Panc1 (cell line): Measurements from ENCODE around the gene TMEM126B. TPM values are rescaled to one million over a fixed set of nuclear protein-coding genes. Genes with fewer than 3 reads are reported as not detected.
A peak's percentile ranks its signal among the peaks of the same experiment; 100 is the strongest.
"Not testable (repeated sequence)": the region's sequence is repeated elsewhere in the genome, so short reads cannot be mapped to it uniquely, and the experiment has no call there.

ENCODE experiments used
- ATAC-seq: fragments of 200-7000 bp; cut with Tn5 transposase; 2 replicates; pipeline ENCODE4 v1.9.1; 2020; ENCODE audit warnings: mild to moderate bottlenecking, moderate library complexity
- BruUV-seq: library from RNA; stranded (reverse); fragments of 400-500 nt; replicated peaks from 2 replicates; lab custom pipeline; 2021; lab: Mats Ljungman, UMichigan
- CTCF ChIA-PET: fragments of 300-600 bp; sonication (Branson Sonifier 250); formaldehyde crosslinking; loops from one replicate; lab custom pipeline; 2022; ENCODE audit warnings: antibody characterized with exemption; lab: Charles Lee
- POLR2A ChIA-PET: fragments of 300-600 bp; sonication (Branson Sonifier 250); formaldehyde crosslinking; loops from one replicate; lab custom pipeline; 2022; ENCODE audit warnings: antibody characterized with exemption; lab: Charles Lee
- DNase-seq: peaks from one replicate; pipeline ENCODE4 v3.0.0-alpha.2; 2010; ENCODE audit warnings: low read depth, low spot score
- H3K27ac ChIP-seq: 2 replicates; pipeline ENCODE4 v1.5.1; 2011; ENCODE audit warnings: mild to moderate bottlenecking, low read length, inconsistent platforms
- H3K27me3 ChIP-seq: fragments of 200-500 bp; sonication (Bioruptor generic); 2 replicates; pipeline ENCODE4 v1.6.0; 2014; ENCODE audit warnings: low read length, inconsistent platforms; ENCODE audit not compliant: control insufficient read depth, insufficient read depth
- H3K36me3 ChIP-seq: fragments of 200-500 bp; sonication (Bioruptor generic); 2 replicates; pipeline ENCODE4 v1.5.1; 2014; ENCODE audit warnings: inconsistent platforms, mild to moderate bottlenecking, low read length, moderate library complexity; ENCODE audit not compliant: control insufficient read depth, insufficient read depth
- H3K4me1 ChIP-seq: 2 replicates; pipeline ENCODE4 v1.5.1; 2011; ENCODE audit warnings: inconsistent platforms, mild to moderate bottlenecking, low read length, moderate library complexity; ENCODE audit not compliant: control insufficient read depth, insufficient read depth
- H3K4me3 ChIP-seq, 2 experiments: 2 replicates each; pipeline ENCODE4 v1.5.1; 2011 to 2012; ENCODE audit warnings: low read depth in 2 of 2, low read length in 2 of 2, mild to moderate bottlenecking in 2 of 2, inconsistent platforms in 1 of 2, moderate library complexity in 1 of 2
- H3K9me3 ChIP-seq: fragments of 200-500 bp; sonication (Bioruptor generic); 2 replicates; pipeline ENCODE4 v1.5.1; 2014; ENCODE audit warnings: low read depth, mild to moderate bottlenecking, inconsistent platforms, low read length, moderate library complexity; ENCODE audit not compliant: control insufficient read depth, insufficient read depth
- CTCF ChIP-seq: fragments of 450-650 bp; IDR thresholded peaks from 2 replicates; pipeline ENCODE4 v1.5.1; 2017; ENCODE audit warnings: mild to moderate bottlenecking
- POLR2AphosphoS5 ChIP-seq: IDR thresholded peaks from 2 replicates; pipeline ENCODE4 v1.6.1; 2012; ENCODE audit warnings: mild to moderate bottlenecking, low read depth, low read length, moderate library complexity
- REST ChIP-seq, 2 experiments: IDR thresholded peaks; 2 replicates each; pipeline ENCODE4 v1.6.1; 2011 to 2012; ENCODE audit warnings: low read depth in 2 of 2, control low read depth in 1 of 2, low read length in 1 of 2, mild to moderate bottlenecking in 1 of 2, moderate library complexity in 1 of 2; ENCODE audit not compliant: insufficient read depth in 1 of 2
- SIN3A ChIP-seq: IDR thresholded peaks from 2 replicates; pipeline ENCODE4 v1.6.1; 2012; ENCODE audit warnings: low read depth, mild to moderate bottlenecking, low read length, moderate library complexity, borderline replicate concordance; ENCODE audit not compliant: insufficient read depth
- TCF7L2 ChIP-seq: IDR thresholded peaks from 2 replicates; pipeline ENCODE4 v1.6.1; 2011; ENCODE audit warnings: mild to moderate bottlenecking, low read depth, low read length, inconsistent platforms
- in situ Hi-C: cut with HindIII; loops from 2 replicates; pipeline ENCODE4 v1.10.0; 2016; ENCODE audit warnings: low sequenced_read_pairs, low pct_unique_long_range_greater_than_20kb
- intact Hi-C: fragments of 100-400 bp; cut with micrococcal nuclease; formaldehyde crosslinking; loops from one replicate; pipeline ENCODE4 v1.10.0; 2022; ENCODE audit not compliant: unreplicated experiment
- total RNA-seq: library from RNA; stranded (reverse); gene quantifications from one replicate; pipeline ENCODE4 v1.2.1, GENCODE V29; 2021; ENCODE audit not compliant: unreplicated experiment

TMEM126B gene
- total RNA-seq, 1 experiment from 2014 or later: 106 TPM

GRCh38 chr11:85666687-85667086 is 38.3 kb downstream of the TMEM126B start:
- Histone ChIP-seq H3K36me3 (peaks cover 4% of the 10 kb centered on the region), H3K27ac (peak overlapping the region; percentile 60; the same call in 1 of the 2 replicates), H3K9me3 (no peaks in the 10 kb centered on the region), H3K4me3 (no peak overlapping the region), H3K27me3 (no peaks in the 10 kb centered on the region), H3K4me1 (peaks cover 16% of the 10 kb centered on the region)
- ChIA-PET POLR2A (no interaction called here), CTCF (interaction anchor here (0.5 kb wide), 1 partner anchor 26 kb away, joined by 3 read pairs; no protein-coding TSS in a partner anchor)
- no TSS peak for BruUV-seq
- DNase-seq: no peak
- no peak for TF ChIP-seq REST (IDR thresholded peaks at IDR 0.05; ENCODE audit: insufficient read depth in 1 of 2, low read depth in 2 of 2, low read length in 1 of 2)
- no peak for TF ChIP-seq POLR2AphosphoS5
- no peak for TF ChIP-seq SIN3A
- TF ChIP-seq TCF7L2: no peak
- no peak for TF ChIP-seq CTCF
- in situ Hi-C loops (no loop called here), intact Hi-C loops (no loop called here)
- no peak for ATAC-seq

GRCh38 chr11:85668157-85668556 is 39.8 kb downstream of the TMEM126B start:
- no peaks in the 10 kb centered on the region; the same call in 1 of the 2 replicates for H3K36me3 ChIP-seq
- ATAC-seq (no peak), DNase-seq (no peak)
- ChIA-PET CTCF (no interaction called here), POLR2A (no interaction called here)
- no peak overlapping the region for H3K4me3 ChIP-seq
- intact Hi-C loops (no loop called here), in situ Hi-C loops (no loop called here)
- H3K9me3 ChIP-seq: no peaks in the 10 kb centered on the region
- no peaks in the 10 kb centered on the region for H3K27me3 ChIP-seq
- no TSS peak for BruUV-seq
- no peak for TF ChIP-seq SIN3A
- no peak for TF ChIP-seq REST (IDR thresholded peaks at IDR 0.05; ENCODE audit: insufficient read depth in 1 of 2, low read depth in 2 of 2, low read length in 1 of 2)
- no peak for TF ChIP-seq TCF7L2
- TF ChIP-seq CTCF: no peak
- no peak for TF ChIP-seq POLR2AphosphoS5
- H3K4me1 ChIP-seq: peaks cover 13% of the 10 kb centered on the region
- no peak overlapping the region for H3K27ac ChIP-seq

GRCh38 chr11:85670949-85671663 is 42.7 kb downstream of the TMEM126B start:
- intact Hi-C loops, BruUV-seq, DNase-seq, H3K4me1 ChIP-seq, H3K9me3 ChIP-seq, H3K27me3 ChIP-seq, H3K36me3 ChIP-seq, CTCF ChIA-PET, POLR2A ChIA-PET, in situ Hi-C loops, ATAC-seq, H3K4me3 ChIP-seq, H3K27ac ChIP-seq: not testable (repeated sequence)
